GM18867 (cell line): ENCODE results near the gene PHACTR1.
"Not testable (repeated sequence)": the region's sequence is repeated elsewhere in the genome, so short reads cannot be mapped to it uniquely, and the experiment has no call there.

Source experiments
- ATAC-seq: cut with Tn5 transposase; IDR thresholded peaks from one replicate; pipeline ENCODE4 v1.9.1; 2021; ENCODE audit warnings: mild to moderate bottlenecking, moderate library complexity; ENCODE audit not compliant: unreplicated experiment

Gene PHACTR1

DNA sequence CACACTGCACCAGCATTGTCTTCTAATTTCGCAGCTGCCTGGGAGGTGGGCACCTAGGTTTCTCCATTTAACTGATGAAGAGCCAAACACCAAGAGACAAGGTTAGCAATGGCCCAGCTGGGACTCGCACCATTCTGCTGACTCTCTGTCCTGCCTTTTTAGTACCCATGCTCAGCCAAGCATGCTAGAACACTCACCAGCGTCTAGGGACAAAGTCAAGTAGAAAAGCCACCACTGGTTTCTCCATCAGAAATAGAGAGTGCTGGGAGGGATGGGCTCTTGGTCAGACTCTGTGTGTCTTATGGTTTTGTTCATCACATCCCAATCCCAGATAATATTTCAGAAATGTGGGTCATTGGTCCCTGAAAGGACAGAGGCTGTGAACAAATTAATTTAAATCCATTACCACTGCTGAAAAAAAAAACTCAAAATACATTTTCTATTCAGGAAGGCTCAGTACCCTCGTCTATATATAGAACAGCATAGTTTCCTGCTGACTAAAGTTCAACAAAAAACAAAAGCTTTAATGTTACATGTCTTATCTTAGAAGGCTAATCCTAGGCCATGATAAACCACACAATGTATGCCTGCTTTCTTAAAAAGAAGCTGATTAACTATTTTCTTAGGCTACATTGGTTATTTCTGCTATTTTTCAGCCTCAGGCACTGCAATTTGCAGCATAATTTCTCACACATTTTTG is 500.8 kb downstream of the PHACTR1 start:
- no peak for ATAC-seq

- no peak for ATAC-seq
Measured at GRCh38 chr6:13220266-13220665, 503.7 kb downstream of the PHACTR1 start.

GRCh38 chr6:13222048-13222447 is 505.5 kb downstream of the PHACTR1 start:
- ATAC-seq = no peak

GRCh38 chr6:13226071-13226470 is 509.5 kb downstream of the PHACTR1 start:
- no peak for ATAC-seq

GRCh38 chr6:13228264-13229204 is 512.0 kb downstream of the PHACTR1 start:
- ATAC-seq = no peak

DNA sequence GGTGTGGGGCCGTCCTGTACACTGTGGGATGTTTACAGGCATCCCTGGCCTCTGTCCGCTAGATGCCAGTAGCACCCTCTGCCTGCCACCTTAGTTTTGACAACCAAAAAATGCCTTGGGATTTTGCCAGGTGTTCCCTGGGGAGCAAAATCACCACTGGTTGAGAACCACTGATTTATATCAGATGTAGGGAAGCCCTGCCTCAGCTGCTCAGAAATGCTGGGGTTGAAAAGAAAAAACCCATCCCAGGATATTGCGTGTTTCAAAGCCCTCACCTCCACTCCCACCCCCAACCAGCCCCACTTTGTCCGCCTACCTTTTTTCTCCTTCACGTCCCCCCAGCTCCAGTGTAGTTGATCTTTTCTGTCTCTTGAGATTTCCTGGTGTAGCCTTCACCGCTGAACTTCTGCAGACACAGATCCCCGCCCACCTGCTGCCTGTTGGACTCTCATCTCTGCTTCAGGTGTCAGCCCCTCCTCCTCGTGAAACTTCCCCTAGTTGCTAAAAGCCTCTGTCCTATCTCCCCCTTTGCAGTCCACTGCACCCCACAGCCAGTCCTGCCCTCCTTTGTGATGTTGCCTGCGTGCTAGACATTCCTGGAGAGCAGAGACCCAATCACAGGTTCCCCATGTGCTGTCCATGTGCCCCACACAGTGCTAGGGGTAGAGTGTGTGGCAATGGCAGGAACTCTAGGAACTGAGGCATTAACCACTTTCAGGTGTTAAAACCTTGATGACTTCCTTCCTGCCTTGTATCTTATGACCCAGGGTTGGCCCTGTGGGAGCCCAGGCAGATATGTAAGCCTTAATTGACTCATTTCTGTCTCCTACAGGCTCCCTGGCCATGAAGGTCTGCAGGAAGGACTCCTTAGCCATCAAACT is 512.9 kb downstream of the PHACTR1 start:
- ATAC-seq = peak; percentile 90

GRCh38 chr6:13233106-13233505 is 516.5 kb downstream of the PHACTR1 start:
- no peak for ATAC-seq

- ATAC-seq = no peak
Measured at GRCh38 chr6:13234130-13234529, 517.6 kb downstream of the PHACTR1 start.

DNA sequence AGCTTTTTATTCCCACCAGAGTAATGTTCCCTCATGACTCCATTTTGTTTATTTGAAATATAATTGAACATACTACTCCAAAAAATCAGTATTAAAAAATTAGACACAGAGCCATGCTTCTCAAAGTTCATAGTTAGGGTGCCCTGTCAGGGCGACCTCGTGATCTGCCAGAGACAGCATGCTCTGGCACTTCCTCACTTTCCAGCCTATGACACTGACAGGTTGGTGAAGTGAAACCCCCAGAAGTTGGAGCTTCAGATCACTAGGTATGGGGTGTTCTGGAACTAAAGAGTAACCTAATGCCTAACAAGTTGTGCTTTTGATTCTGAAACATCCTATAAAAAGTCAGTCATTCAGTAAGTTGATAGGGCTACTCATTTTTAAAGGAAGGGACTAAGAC is 518.8 kb downstream of the PHACTR1 start:
- ATAC-seq = no peak

- no peak for ATAC-seq
Measured at GRCh38 chr6:13237318-13237717, 520.8 kb downstream of the PHACTR1 start.

DNA sequence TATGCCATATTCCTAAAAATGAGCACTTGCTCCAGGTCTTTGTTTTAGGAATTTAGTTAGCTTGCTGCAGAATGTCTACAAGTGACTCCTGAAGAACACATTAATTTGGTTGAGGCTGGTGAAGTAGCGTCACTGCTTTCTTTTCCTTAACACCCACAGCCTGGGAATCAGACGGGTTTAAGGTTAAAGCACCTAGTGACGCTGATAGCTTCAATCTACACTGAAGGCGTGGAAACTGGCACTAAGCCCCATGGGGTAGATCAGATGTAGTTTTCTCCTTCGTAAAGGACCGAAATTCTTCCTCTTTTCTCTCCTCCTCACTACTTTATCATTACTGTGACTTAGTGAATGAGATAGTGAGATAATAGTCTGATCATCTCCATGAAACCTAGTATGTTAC is 521.5 kb downstream of the PHACTR1 start:
- no peak for ATAC-seq

GRCh38 chr6:13238640-13239216 is 522.2 kb downstream of the PHACTR1 start:
- ATAC-seq = no peak

DNA sequence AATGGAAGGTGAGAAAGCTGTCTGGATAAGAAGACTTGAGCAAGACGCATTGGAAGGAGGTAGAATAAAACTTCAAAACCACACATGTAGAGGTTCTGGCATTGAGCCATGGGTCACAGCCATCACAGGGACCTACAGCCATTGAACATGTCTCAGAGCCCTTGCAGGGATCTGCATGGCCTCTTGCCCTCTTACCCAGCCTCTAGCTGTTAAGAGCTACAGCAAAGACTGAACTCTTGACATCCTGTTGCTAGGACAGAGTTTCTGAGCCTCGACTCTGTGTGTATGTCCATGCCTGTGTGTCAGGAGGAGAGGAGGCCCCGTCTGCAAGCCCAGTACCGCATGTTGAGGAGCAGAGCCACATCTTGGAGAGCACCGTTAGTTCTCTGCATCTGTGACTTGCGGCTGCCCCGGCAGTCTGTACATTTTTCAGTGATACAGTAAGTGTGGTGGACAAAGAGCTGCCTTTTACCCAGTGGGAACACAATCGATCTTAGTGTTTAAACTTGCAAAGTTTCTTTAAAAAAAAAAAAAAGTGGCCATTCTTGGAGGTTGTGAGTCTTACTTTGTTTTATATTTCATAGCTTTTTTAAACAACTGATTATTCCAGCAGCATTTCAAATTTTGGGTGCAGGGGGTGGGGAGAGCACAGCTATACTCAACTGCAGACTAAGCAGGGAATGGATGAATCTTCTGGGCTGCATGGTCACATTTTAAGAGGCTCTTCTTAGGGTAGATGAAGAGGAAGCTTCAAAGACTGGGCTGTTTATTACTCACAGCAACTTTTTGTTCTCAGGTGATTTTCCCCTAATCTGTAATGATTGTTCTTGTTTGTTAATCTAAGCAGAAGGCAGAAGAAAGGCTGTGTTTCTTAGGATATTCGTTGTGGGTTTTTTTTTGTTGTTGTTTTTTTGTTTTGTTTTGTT is 523.2 kb downstream of the PHACTR1 start:
- no peak for ATAC-seq

DNA sequence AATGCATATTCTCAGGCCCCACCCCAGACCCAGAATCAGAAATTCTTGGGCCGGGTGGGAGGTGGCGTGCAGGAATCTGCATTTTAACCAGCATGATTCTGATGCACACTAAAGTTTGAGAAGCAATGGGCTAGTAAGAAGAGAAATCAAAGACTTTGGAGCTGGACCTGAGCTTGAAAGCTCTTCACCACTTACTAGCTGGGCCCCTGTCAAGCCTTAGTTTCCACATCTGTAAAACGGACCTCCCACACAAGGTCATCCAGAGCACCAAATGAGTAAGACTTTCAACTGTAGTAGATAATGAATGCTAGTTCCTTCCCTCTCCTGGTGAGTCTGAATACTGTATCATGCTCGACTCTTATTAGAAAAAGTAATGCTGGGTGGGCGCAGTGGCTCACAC is 524.8 kb downstream of the PHACTR1 start:
- ATAC-seq = no peak

GRCh38 chr6:13242178-13242577 is 525.6 kb downstream of the PHACTR1 start:
- no peak for ATAC-seq

GRCh38 chr6:13242590-13242989 is 526.0 kb downstream of the PHACTR1 start:
- no peak for ATAC-seq

GRCh38 chr6:13243033-13243432 is 526.5 kb downstream of the PHACTR1 start:
- ATAC-seq = no peak

GRCh38 chr6:13243745-13244144 is 527.2 kb downstream of the PHACTR1 start:
- ATAC-seq = not testable (repeated sequence)

- no peak for ATAC-seq
Measured at GRCh38 chr6:13247627-13248026, 531.1 kb downstream of the PHACTR1 start.

GRCh38 chr6:13248053-13248452 is 531.5 kb downstream of the PHACTR1 start:
- ATAC-seq = no peak
